Fibroblast of villous mesenchyme (primary cell): ENCODE measurements around the gene STUM. TPM values are rescaled to one million over a fixed set of nuclear protein-coding genes. Genes with fewer than 3 reads are reported as not detected.

Source experiments
- DNase-seq: peaks from one replicate; pipeline ENCODE4 v3.0.0-alpha.2; 2010; ENCODE audit warnings: low read depth
- H3K4me3 ChIP-seq: 2 replicates; pipeline ENCODE4 v1.5.1; 2011; ENCODE audit warnings: low read depth, mild to moderate bottlenecking, low read length
- CTCF ChIP-seq: IDR thresholded peaks from 2 replicates; pipeline ENCODE4 v1.5.1; 2012; ENCODE audit warnings: low read depth, mild to moderate bottlenecking, low read length; ENCODE audit not compliant: insufficient read depth
- total RNA-seq: library from RNA; depleted of rRNA; stranded (reverse); fragments of >200 nt; gene quantifications from 2 replicates; pipeline ENCODE4 v1.2.3, GENCODE V29; 2012

STUM gene
- total RNA-seq, 1 donor = under 0.01 TPM

DNA sequence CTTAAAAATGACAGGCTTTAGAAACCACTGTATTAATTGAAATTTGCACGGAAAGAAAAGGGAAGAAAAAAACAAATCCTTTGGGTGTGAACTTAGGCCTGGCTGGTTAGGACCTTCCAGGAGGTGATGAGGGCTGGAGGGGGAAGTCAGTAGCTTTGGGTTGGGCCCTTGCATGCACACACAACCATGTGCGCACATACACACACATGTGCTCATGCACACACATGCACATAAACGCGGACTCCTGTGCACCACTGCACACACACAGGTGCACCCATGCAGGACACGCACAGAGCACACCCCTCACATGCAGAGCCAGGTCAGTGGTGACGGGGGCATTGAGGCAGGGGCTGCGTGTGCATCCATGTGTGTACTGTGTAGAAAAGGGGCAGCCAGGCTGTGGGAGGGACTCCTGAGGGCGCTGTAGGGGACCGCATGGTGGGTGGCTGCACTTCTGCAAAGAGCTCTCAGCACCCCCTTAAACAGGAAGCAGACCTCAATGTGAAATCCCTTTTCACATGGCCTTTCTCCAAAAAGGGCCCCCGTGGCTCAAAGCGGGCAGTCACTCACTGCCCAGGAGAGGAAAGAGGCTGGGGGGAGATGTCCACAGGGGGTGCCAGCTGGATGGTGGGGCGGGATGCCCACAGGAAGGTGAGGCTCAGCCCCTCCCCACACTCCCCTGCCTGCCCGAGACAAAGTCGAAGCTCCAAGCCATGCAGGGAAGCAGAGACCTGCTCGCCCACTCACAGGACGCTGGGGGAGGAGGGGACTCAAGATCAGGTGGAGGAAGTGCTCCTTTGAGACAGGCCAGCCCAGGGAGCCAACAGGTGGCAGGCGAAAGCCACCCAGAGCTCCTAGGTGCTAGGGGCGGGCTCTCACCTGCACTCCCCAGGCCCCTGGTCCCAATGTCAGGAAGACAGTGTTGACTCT is 95.3 kb downstream of the STUM start:
- no peak overlapping the region for H3K4me3 ChIP-seq
- no peak for DNase-seq
- TF ChIP-seq CTCF = no peak

DNA sequence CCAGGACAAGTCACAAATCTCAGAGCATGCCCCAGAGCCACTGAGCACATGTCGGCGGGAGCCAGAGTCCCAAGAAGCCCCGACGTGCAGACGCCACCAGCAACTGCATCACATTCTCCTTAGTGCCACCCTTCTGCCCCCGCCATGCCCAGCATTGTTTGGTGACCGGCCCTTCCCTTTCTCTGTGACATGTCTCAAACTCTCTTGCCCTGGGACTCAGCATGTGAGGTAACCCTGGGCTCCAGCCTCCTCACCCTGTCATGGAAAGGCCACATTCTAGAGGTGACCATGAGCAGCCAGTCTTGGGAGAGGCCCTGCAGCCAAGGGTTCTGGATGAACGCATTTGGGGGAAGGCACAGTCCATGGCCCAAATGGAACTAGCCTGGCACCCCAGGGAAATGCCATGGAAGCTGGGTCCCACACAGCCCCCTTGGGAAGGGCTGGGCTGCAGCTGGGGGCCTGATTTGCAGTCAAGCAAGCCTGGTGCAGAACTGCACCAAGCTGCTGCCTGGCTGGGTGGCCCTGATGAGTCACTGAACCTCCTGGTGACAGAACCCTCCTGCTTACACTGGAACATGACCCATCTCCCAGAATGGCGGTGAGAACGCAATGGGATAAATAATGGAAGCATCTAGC is 96.1 kb downstream of the STUM start:
- H3K4me3 ChIP-seq = no peak overlapping the region
- no peak for TF ChIP-seq CTCF
- DNase-seq = no peak

GRCh38 chr1:226645279-226645976 is 96.9 kb downstream of the STUM start:
- H3K4me3 ChIP-seq = no peak overlapping the region
- TF ChIP-seq CTCF = no peak
- DNase-seq = no peak

GRCh38 chr1:226646026-226646869 is 97.7 kb downstream of the STUM start:
- H3K4me3 ChIP-seq = no peak overlapping the region

GRCh38 chr1:226646870-226647449 is 98.4 kb downstream of the STUM start:
- no peak for TF ChIP-seq CTCF
- no peak for DNase-seq
- H3K4me3 ChIP-seq = no peak overlapping the region

More at GRCh38 chr1:226646026-226646869, 97.7 kb downstream of the STUM start:
- no peak for DNase-seq
- no peak for TF ChIP-seq CTCF

DNA sequence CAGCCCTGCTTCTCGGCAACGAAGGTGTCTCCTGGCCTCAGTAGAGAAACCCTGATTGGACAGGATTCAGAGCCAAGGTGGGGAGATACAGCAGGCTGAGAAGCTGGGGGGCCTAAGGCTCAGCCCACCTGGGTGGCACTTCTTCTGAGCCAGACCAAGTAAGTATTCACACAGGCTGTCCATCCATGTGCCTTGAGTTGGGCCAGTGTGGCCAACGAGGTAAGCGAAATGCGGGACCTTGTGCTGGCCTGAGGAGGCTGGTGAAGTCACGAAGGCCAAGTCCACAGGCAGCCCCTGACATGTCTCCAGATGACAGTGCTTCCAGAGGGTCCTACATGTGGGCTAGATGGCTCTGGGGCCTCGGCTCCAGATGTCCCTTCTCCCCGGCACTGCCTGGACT is 99.2 kb downstream of the STUM start:
- no peak for TF ChIP-seq CTCF
- no peak overlapping the region for H3K4me3 ChIP-seq
- DNase-seq = no peak
